NOMO-1 (cell line): ENCODE results near the gene ATXN7.

Experiments
- DNase-seq, 2 experiments: peaks; one replicate each; lab custom pipeline; 2025; ENCODE audit not compliant: unreplicated experiment in 2 of 2; lab: John Stamatoyannopoulos, UW

Gene ATXN7

GRCh38 chr3:63932509-63933212 lies 69.0 kb downstream of the ATXN7 start:
- no peak for DNase-seq

DNA sequence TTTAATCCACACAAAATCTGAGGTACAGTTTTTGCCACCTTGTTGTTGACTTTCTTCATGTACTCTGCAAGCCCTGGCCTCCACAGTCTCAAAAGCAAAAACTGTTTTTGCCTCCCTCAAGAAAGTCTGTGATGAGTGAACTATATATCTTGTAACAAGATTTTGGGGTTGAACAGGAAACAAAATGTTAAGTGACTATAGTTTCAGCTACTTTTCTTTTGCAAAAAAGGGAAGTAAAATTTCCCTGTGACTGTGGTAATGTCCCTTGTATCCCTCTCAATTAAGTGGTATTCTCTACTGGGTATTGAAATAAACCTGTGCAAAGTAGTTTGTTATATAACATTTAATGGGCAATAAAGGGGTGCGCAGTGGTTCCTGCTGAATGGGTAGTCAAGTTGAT lies 69.8 kb downstream of the ATXN7 start:
- DNase-seq, result peak; percentile 67 to 81

DNA sequence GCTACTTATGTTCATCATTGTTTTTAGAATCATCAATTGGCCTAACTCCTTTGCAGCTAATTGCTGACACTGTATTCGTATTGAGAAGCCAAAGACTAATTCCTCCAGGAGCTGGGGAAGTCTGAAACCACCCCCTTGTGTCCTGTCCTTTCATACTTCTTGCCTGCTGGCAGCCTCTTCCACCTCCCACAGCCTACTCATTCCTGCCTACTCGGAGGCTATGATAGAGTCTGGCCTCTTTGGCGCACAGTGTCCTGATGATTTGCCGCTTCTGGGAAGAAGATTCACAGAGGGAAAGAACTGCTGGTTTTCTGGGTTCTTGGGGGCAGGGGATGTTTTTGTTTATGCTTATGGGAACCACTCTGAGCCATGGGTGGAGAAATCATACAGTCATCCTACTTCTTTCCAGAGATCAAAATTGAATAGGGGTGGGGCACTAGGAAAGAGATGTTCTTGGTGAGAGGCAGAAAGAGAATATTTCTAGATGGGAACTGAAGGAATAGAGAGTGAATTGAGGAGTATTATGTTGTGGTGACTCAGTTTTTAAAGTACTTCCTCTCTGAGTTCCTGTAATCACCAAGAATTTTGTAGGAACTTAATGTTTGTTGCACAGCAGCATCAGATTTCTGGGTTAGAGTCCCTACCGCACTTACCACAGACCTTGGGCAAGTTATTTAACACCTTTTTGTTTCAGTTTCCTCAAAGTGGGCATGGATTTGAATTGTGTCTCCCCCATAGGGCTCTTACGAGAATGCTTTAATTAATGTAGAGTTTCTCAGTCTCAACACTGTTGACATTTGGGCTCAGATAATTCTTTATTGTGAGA lies 70.6 kb downstream of the ATXN7 start:
- peak; percentile 90 to 98 for DNase-seq

DNA sequence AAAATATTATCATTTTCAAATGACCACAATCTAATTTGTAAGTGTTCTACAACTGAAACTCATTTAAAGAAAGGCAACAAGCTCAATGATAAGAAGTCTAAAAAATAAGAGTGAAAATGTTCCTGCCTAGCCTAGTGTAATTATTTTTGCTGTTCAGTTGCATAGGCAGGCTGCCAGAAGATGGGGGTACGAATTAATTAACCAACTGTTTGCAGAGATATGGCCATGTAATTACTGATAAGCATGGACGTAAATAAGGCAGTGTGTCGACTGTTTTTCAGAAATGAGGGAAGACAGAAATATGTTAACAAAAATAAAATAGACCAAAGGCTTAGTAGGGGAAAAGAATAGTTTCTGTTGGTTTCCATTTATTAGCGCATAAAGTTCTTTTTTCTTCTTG lies 73.3 kb downstream of the ATXN7 start:
- DNase-seq, result no peak

DNA sequence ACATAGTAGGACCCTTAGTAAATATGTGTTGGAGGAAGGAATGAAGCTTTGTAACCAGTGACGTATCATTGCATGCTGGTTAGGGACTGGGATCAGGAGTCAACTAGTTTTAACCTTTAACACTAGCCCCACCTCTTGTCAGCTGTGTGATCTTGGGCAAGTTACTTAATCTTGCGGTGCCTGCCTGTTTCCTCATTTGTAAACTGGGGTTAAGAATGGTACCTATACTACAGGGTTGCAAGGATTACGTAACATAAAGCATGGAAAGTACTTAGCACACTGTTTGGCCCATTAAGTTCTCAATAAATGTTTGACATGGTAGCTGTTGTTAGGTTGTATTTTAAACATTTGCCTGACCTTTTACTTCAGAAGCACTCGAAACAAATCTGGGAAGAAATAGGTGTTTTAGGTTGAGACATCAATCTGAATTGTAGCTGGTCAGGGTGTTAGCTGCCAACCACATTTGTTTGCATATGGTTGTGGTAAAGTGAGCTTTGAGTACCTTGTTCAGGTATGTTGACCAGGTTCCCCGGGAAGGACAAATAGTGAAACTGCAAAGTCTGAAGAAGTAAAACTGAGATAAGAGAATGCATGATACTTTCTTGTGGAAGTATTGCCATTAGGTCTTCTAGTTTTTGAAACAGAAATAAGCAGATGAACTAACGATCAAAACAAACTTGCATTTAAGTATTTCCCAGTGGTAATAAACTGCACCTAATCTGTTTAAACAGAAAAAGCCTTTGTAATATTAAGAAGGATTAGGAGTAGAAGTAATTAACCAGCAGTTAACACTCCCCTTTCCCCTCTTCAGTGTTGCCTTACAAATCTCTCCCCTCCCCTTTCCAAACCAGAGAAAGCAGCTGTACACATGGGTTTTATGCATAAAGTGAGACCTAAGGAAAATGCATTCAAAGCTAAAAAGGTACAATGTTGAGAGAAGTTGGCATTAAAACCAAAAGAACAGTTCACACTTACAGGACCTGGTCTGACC lies 74.3 kb downstream of the ATXN7 start:
- DNase-seq, result peak; percentile 85 to 92

- DNase-seq, result no peak
Observed at GRCh38 chr3:63940389-63940757, 76.7 kb downstream of the ATXN7 start.

DNA sequence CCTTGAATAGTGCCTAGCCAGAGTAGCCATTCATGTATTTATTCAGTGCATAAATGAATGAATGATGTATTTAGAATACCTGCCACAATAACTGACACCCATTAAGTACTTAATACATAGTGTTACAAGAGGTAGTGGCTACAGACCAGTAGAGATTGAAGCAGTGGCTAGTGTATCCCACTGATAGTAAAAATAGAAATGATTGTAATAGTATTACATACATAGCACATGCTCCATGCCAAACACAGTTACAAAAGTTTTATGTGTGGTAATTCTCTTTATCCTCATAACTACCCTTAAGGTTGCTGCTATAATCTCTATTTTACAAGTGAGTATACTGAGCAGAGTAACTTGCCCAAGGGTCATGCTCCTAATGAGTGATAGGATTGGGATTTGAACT lies 78.9 kb downstream of the ATXN7 start:
- no peak for DNase-seq

DNA sequence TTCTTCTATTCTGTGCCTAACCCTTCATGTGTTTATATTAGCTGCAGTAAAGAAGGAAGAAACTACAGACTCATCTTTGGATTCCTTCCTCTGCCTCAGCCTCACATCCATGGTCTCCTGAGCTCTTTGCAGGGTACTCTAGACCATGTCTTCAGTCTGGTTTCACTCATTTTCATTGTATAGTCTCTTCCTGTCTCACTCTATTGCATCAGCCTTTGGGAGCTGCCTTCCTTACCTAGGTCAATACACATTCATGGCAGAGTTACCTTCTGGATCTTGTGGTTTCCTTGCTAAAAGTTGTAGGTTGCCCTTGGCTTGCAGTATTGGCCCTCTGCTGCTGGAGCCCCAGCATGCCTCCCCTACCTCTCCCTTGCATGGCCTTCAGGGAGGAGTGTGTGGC lies 80.0 kb downstream of the ATXN7 start:
- no peak for DNase-seq

DNA sequence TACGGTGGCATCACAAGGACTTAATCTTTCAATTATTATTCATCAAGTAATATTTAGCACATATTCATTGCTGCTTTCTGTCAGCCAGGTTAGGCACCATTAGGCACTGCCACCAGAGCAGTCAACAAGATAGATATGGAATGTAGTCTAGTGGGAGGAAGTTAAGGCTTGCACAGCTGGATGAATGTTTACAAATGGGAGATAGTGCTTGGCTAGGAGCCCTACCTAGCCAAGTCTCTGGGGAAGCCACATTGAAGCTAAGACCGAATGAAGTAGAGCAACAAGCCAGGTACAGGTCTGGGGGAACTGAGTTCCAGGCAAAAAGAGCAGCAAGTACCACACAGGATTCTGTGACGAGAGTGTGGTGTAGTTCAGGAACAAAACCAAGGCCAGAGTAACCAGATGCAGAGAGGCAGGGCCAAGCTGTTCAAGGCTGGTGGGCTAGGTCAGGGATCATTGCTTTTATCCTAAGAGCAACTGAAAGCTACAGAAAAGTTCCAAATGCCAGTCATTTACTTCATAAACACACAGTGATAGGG lies 82.0 kb downstream of the ATXN7 start:
- DNase-seq, result no peak

- DNase-seq, result no peak
Observed at GRCh38 chr3:63946753-63947152, 83.1 kb downstream of the ATXN7 start.

DNA sequence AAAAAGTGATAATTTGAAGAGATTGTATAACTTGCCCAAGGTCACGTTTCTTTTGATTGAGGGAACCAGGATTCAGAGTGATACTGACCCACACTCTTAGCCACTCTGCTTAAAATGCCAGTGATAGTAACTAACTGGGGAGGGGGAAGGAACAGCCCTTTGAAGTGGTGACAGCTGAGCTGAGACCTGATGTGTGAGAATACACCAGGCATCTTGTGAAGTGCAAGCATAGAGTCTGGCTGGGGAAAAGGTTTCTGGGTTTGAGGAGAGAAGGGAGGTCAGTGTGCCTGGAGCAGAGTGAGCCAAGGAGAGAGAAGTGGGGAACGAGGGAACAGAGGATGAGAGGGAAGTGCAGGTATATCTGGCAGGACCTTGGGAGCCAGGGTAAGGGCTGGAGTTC lies 83.9 kb downstream of the ATXN7 start:
- no peak for DNase-seq

GRCh38 chr3:63949005-63949404 lies 85.3 kb downstream of the ATXN7 start:
- DNase-seq, result no peak

DNA sequence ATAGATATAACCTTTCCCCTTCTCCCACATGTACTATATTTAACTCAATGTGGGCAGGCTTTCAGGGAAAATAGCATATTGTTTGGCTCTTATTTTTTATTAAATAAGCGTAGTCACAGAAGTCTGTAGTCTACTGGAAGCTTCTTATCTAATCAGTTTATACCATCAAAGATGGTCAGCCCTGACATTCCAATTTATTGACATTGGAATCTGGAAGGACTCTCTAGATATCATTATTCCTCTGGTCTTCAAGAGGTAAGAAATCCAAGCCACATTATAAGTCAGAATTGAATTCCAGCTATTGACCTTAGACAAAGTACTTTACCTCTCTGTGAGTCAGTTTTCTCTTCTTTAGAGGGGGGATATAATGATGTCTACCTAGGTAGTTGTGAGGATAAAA lies 87.0 kb downstream of the ATXN7 start:
- no peak for DNase-seq

- no peak for DNase-seq
Observed at GRCh38 chr3:63951492-63952247, 88.0 kb downstream of the ATXN7 start.

DNA sequence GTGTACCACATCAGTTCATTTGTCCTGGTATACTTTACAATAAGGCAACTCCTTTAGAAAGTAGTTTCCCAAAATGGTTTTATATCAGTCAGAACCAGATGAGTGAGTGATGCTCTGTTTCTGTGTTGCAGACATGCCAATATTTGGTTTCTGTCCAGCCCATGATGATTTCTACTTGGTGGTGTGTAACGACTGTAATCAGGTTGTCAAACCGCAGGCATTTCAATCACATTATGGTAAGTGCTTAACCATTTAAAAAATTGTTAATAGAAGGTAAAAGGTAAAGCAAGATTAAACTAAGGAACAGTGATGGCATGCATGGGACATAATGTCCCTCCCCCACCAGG lies 88.6 kb downstream of the ATXN7 start:
- DNase-seq, result no peak

DNA sequence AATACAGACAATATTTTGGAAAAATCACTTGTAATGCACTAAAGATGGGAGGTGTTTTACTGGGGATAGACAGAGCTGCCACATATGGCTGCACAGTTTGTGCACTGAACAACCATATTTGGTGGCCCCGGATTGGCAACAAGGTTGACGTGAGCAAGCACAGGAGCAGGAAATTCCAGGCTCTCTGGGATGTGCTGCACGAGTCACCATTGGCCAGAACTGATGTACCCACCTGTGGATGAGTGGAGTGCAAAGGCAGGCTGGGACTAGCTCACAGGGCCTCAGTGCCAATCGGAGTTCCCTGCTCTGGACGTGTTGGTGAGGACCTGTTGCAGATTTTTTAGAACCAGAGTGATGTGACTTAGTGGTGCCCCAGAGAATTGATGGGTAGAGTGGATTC lies 90.5 kb downstream of the ATXN7 start:
- DNase-seq, result no peak

DNA sequence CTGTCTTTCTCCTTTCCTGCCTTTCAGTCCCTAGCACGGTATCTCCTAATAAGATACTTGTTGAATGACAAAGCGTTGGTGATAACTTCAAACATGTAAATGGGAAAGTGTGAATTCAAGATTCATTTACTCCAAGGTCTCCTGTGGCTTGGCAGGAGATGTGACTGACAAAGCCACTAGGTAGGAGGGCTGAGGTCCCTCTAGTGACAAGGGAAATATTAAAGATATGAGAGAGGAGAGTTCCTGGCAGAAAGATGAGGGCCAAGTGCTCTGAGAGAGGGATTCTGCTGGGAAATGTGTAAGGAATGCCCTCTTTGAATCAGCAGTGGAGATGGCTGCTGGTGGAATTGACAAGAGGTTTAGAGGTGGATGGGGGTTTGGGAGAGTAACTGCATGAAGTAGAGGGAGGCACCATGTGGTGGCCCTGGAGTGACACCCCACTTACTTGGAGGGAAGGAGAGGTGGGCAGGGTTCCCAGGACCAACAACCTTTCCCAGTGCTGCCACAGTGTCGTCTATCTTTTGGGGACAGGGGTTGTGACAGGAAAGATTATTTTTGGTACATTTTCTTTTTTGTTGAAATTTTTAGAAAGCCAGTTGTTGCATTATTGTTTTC lies 91.5 kb downstream of the ATXN7 start:
- DNase-seq, result no peak

DNA sequence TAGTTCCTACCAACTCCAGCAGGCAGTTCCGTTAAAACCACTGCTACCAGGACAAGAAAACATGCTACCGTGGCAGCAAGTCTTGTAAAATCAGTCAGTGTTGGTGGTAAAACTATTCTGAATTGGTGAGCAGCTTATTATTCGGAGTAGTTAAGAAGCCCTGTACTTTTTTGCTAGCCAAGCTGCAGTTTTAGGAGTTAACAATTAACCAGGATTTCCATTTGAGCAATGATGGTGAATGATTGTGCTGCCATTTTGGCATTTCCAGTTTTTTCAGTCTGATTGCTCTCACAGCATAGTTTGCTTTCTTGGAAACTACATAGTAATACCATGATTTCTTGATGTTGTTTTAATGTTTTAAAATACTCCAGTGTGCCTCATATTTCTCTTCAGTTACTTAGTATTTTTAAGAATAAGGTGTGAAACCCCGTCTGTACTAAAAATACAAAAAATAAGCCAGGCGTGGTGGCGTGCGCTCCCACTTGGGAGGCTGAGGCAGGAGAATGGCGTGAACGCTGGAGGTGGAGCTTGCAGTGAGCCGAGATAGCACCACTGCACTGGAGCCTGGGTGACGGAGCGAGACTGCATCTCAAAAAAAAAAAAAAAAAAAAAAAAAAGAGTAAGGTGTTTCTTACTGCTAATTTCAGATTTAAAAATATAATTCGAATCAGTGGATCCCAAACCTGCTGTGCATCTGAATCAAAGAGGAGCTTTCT lies 92.3 kb downstream of the ATXN7 start:
- DNase-seq, result no peak

DNA sequence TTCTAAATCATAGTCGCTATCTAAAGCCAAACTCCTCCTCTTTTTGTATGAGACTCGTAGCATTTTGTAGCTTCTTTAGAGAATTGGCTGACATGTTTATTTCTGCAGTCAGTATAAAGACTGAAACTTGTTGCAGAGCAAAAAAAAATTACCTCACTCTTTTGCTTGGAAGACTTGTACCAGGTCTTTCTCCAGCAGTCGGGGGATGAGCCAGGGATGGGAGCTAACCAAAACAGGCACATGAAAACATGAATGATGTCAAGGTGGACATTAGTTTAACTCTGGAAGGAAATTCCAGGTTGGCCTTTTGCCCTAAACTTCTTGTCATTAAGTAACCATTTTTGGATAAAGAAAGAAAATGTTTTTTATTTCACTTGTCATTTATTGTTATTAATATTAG lies 95.5 kb downstream of the ATXN7 start:
- no peak for DNase-seq
